Naive thymus-derived CD4-positive, alpha-beta T cell (primary cell): ENCODE results near the gene VGLL4. TPM values are rescaled to one million over a fixed set of nuclear protein-coding genes. Genes with fewer than 3 reads are reported as not detected.

Source experiments
- ATAC-seq: fragments of 150-1000 bp; cut with Tn5 transposase; 2 replicates; pipeline ENCODE4 v1.10.0; 2021; ENCODE audit warnings: mild to moderate bottlenecking, moderate library complexity
- CTCF ChIA-PET: fragments of 350-600 bp; sonication (Branson Sonifier 250); formaldehyde crosslinking; loops from one replicate; lab custom pipeline; 2021; ENCODE audit warnings: antibody characterized with exemption; lab: Charles Lee
- POLR2A ChIA-PET: fragments of 350-600 bp; sonication (Branson Sonifier 250); formaldehyde crosslinking; loops from one replicate; lab custom pipeline; 2021; ENCODE audit warnings: antibody characterized with exemption, inconsistent platforms; lab: Charles Lee
- DNase-seq, 9 donors: peaks; one replicate each; pipeline versions ENCODE4 v3.0.0 to v3.0.0-alpha.2; 2020 to 2022; ENCODE audit warnings: mixed read lengths in 1 of 9
- H3K27ac ChIP-seq: one replicate; pipeline ENCODE4 v1.7.0; 2013; ENCODE audit warnings: mild to moderate bottlenecking, low read depth, low read length, moderate library complexity
- H3K27me3 ChIP-seq, 2 donors: one replicate each; pipeline ENCODE4 v1.7.0; 2013; ENCODE audit warnings: low read length in 2 of 2, mild to moderate bottlenecking in 2 of 2, moderate library complexity in 2 of 2; ENCODE audit not compliant: control insufficient read depth in 2 of 2, insufficient read depth in 2 of 2
- H3K36me3 ChIP-seq, 3 experiments: 1 replicate in 2 of 3; 2 replicates in 1 of 3; pipeline ENCODE4 v1.7.0; 2013; ENCODE audit warnings: low read length in 3 of 3, mild to moderate bottlenecking in 3 of 3, moderate library complexity in 1 of 3; ENCODE audit not compliant: insufficient read depth in 3 of 3, control insufficient read depth in 2 of 3
- H3K4me1 ChIP-seq, 2 donors: one replicate each; pipeline ENCODE4 v1.7.0; 2013; ENCODE audit warnings: low read length in 2 of 2, mild to moderate bottlenecking in 2 of 2, moderate library complexity in 1 of 2; ENCODE audit not compliant: control insufficient read depth in 2 of 2, insufficient read depth in 2 of 2
- H3K4me3 ChIP-seq: 2 replicates; pipeline ENCODE4 v1.7.0; 2013; ENCODE audit warnings: mild to moderate bottlenecking, low read length
- H3K9me3 ChIP-seq, 3 experiments: 1 replicate in 2 of 3; 2 replicates in 1 of 3; pipeline ENCODE4 v1.7.0; 2013; ENCODE audit warnings: low read length in 3 of 3; ENCODE audit not compliant: control insufficient read depth in 2 of 3
- H3K27ac Mint-ChIP-seq, 9 donors: one replicate each; pipeline ENCODE4 v1.8.0; 2020 to 2022; ENCODE audit warnings: mixed read lengths in 9 of 9, mild to moderate bottlenecking in 8 of 9, moderate library complexity in 5 of 9, inconsistent platforms in 2 of 9
- H3K27me3 Mint-ChIP-seq, 5 donors: one replicate each; pipeline ENCODE4 v1.8.0; 2021 to 2022; ENCODE audit warnings: mixed read lengths in 5 of 5, mild to moderate bottlenecking in 1 of 5
- H3K36me3 Mint-ChIP-seq, 5 donors: one replicate each; pipeline ENCODE4 v1.8.0; 2020 to 2022; ENCODE audit warnings: mixed read lengths in 5 of 5, mild to moderate bottlenecking in 3 of 5, inconsistent platforms in 1 of 5
- H3K4me1 Mint-ChIP-seq, 7 donors: one replicate each; pipeline ENCODE4 v1.8.0; 2020 to 2022; ENCODE audit warnings: mixed read lengths in 7 of 7, mild to moderate bottlenecking in 3 of 7, inconsistent platforms in 1 of 7
- H3K4me3 Mint-ChIP-seq, 10 donors: one replicate each; pipeline ENCODE4 v1.8.0; 2020 to 2022; ENCODE audit warnings: mild to moderate bottlenecking in 10 of 10, mixed read lengths in 10 of 10, moderate library complexity in 6 of 10, inconsistent platforms in 2 of 10
- H3K9me3 Mint-ChIP-seq, 11 donors: one replicate each; pipeline ENCODE4 v1.8.0; 2020 to 2022; ENCODE audit warnings: mixed read lengths in 11 of 11, mild to moderate bottlenecking in 4 of 11, inconsistent platforms in 1 of 11, moderate library complexity in 1 of 11
- intact Hi-C, 2 donors: fragments of 100-400 bp; cut with micrococcal nuclease; formaldehyde crosslinking; loops; one replicate each; pipeline ENCODE4 v1.15.1; 2023
- polyA plus RNA-seq, 2 donors: library from polyadenylated mRNA; unstranded; fragments of 300-500 nt; fragmentation: Illumina TruSeq; gene quantifications; one replicate each; pipeline ENCODE4 v1.2.3, GENCODE V29; 2021
- total RNA-seq, 6 experiments: library from RNA in 5 of 6; stranded (reverse) in 5 of 6; gene quantifications; 1 replicate in 5 of 6; 2 replicates in 1 of 6; pipeline ENCODE4 v1.2.3 and lab custom pipeline; 2021 to 2026

VGLL4 gene
- total and polyA plus RNA-seq, 7 experiments from 2014 or later = 18.6 to 44.8 (median 23.8) TPM

DNA sequence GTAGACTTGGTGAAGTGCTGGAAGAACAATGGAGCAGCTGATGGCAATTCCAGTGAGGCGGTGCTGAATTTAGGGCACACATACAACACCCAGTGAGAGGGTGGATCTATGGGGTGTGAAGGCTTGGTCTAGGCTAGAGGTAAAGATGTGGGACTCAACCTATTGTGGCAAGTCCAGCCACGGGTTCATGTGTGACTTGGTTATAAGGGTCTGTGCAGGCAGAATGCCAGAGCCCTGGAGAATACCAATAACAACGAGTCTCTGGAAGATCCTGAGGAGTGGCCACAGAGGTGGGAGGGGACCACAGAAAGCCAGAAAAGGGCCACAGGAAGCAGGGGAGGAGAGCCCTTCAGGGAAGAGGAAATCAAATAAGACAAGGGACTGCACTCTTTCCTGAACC is 55.0 kb downstream of the VGLL4 start:
- intact Hi-C loops = loop anchor here in 1 of 2 donors (1.0 kb wide), 1 partner anchor 15 kb away; no protein-coding TSS in a partner anchor
- H3K4me1 ChIP-seq = peaks cover 0 to 10% of the 10 kb centered on the region in 2 donors
- H3K27me3 ChIP-seq = no peaks in the 10 kb centered on the region
- Mint-ChIP-seq H3K27ac (peak overlapping the region in 8 of 9 donors; percentile 11 to 88 (median 68)), H3K4me1 (peaks cover 40 to 92% (median 88%) of the 10 kb centered on the region in 7 donors), H3K36me3 (peaks cover 4 to 36% (median 10%) of the 10 kb centered on the region in 5 donors), H3K4me3 (peak overlapping the region in 4 of 10 donors; percentile 2 to 62 (median 8)), H3K27me3 (no peaks in the 10 kb centered on the region), H3K9me3 (peaks cover 0 to 1% (median 0%) of the 10 kb centered on the region in 11 donors)
- H3K9me3 ChIP-seq = no peaks in the 10 kb centered on the region
- H3K27ac ChIP-seq = no peak overlapping the region
- DNase-seq = no peak
- POLR2A ChIA-PET = no interaction called here
- peaks cover 0 to 5% (median 0%) of the 10 kb centered on the region in 3 experiments for H3K36me3 ChIP-seq
- no peak overlapping the region for H3K4me3 ChIP-seq
- ATAC-seq = no peak
- CTCF ChIA-PET = interaction anchor here (0.6 kb wide), 1 partner anchor 114 kb away, joined by 5 read pairs; no protein-coding TSS in a partner anchor

DNA sequence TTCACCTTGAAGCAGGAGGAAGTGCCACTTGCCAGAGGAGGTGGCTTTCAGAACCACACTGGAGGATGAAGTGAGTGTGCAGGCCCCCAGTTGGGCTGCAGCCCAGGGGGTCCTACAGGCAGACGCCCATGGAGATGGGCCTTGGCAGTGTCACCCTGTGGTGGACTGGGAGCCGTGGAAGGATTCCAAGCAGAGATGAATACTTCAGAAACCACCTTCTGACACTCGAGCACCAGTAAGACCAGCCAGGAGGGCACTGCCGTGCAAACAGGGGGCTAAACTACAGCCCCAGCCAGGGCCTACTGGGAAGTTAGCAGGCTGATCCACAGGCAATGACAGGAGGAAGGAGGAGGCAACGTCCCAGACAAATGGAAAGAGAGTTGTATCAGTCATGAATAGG is 55.4 kb downstream of the VGLL4 start:
- peaks cover 4 to 33% (median 10%) of the 10 kb centered on the region in 5 donors for H3K36me3 Mint-ChIP-seq
- peaks cover 0 to 10% of the 10 kb centered on the region in 2 donors for H3K4me1 ChIP-seq
- H3K4me3 Mint-ChIP-seq = peak overlapping the region in 1 of 10 donors; percentile 62
- H3K27ac Mint-ChIP-seq = peak overlapping the region; percentile 11 to 88 (median 60)
- ChIA-PET POLR2A (no interaction called here), CTCF (interaction anchor here (0.6 kb wide), 1 partner anchor 113 kb away, joined by 5 read pairs; no protein-coding TSS in a partner anchor)
- H3K4me3 ChIP-seq = no peak overlapping the region
- H3K27ac ChIP-seq = no peak overlapping the region
- no peaks in the 10 kb centered on the region for H3K9me3 ChIP-seq
- peaks cover 0 to 2% (median 0%) of the 10 kb centered on the region in 11 donors for H3K9me3 Mint-ChIP-seq
- no peaks in the 10 kb centered on the region for H3K27me3 Mint-ChIP-seq
- ATAC-seq (no peak), DNase-seq (no peak)
- no peaks in the 10 kb centered on the region for H3K27me3 ChIP-seq
- peaks cover 0 to 5% (median 0%) of the 10 kb centered on the region in 3 experiments for H3K36me3 ChIP-seq
- H3K4me1 Mint-ChIP-seq = peaks cover 39 to 92% (median 88%) of the 10 kb centered on the region in 7 donors
- intact Hi-C loops = loop anchor here in 1 of 2 donors (1.0 kb wide), 1 partner anchor 15 kb away; no protein-coding TSS in a partner anchor

- peaks cover 0 to 14% of the 10 kb centered on the region in 2 donors for H3K4me1 ChIP-seq
- CTCF ChIA-PET = no interaction called here
- H3K36me3 ChIP-seq = peaks cover 0 to 5% (median 0%) of the 10 kb centered on the region in 3 experiments
- peaks cover 0 to 2% (median 0%) of the 10 kb centered on the region in 11 donors for H3K9me3 Mint-ChIP-seq
- ATAC-seq (no peak), DNase-seq (no peak)
- H3K27me3 Mint-ChIP-seq = no peaks in the 10 kb centered on the region
- no peak overlapping the region for H3K27ac ChIP-seq
- H3K36me3 Mint-ChIP-seq = peaks cover 0 to 32% (median 10%) of the 10 kb centered on the region in 5 donors
- intact Hi-C loops = loop anchor here in 1 of 2 donors (1.0 kb wide), 1 partner anchor 14 kb away; no protein-coding TSS in a partner anchor
- H3K27me3 ChIP-seq = no peaks in the 10 kb centered on the region
- H3K4me1 Mint-ChIP-seq = peaks cover 38 to 92% (median 88%) of the 10 kb centered on the region in 7 donors
- H3K9me3 ChIP-seq = no peaks in the 10 kb centered on the region
- peak overlapping the region in 1 of 10 donors; percentile 8 for H3K4me3 Mint-ChIP-seq
- POLR2A ChIA-PET = no interaction called here
- peak overlapping the region in 7 of 9 donors; percentile 11 to 83 (median 60) for H3K27ac Mint-ChIP-seq
- H3K4me3 ChIP-seq = no peak overlapping the region
Observed at GRCh38 chr3:11587766-11588165, 55.9 kb downstream of the VGLL4 start.

DNA sequence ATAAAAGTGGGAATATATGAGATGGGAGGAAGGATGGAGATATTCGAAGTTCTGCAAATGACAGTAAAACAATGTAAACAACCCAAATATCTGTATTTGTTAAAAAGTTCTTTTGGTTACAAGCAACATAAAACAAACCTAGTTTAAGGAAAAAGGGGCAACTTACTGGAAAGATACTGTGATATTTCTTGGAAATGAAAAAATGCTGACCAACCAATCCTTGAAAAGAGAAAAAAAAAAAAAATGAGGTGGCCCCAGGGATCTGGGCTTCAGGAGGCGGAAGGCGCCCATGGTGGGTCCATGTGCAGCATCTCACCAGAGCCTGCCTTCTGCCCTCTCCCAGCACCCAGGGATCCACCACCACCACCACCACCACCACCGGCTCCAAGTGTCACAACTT is 59.1 kb downstream of the VGLL4 start:
- no peak for ATAC-seq
- Mint-ChIP-seq H3K27me3 (no peaks in the 10 kb centered on the region), H3K4me3 (peak overlapping the region in 3 of 10 donors; percentile 42 to 94 (median 42)), H3K4me1 (peaks cover 41 to 94% (median 88%) of the 10 kb centered on the region in 7 donors), H3K9me3 (peaks cover 0 to 2% (median 0%) of the 10 kb centered on the region in 11 donors), H3K36me3 (peaks cover 4 to 26% (median 10%) of the 10 kb centered on the region in 5 donors), H3K27ac (peak overlapping the region in 7 of 9 donors; percentile 11 to 87 (median 77))
- intact Hi-C loops = no loop called here
- H3K36me3 ChIP-seq = peaks cover 0 to 5% (median 0%) of the 10 kb centered on the region in 3 experiments
- DNase-seq = no peak
- peaks cover 0 to 15% of the 10 kb centered on the region in 2 donors for H3K4me1 ChIP-seq
- H3K4me3 ChIP-seq = no peak overlapping the region
- POLR2A ChIA-PET = no interaction called here
- no peak overlapping the region for H3K27ac ChIP-seq
- CTCF ChIA-PET = no interaction called here
- H3K27me3 ChIP-seq = no peaks in the 10 kb centered on the region
- H3K9me3 ChIP-seq = no peaks in the 10 kb centered on the region

- intact Hi-C loops = no loop called here
- DNase-seq (no peak), ATAC-seq (no peak)
- peak overlapping the region in 7 of 9 donors; percentile 11 to 87 (median 68) for H3K27ac Mint-ChIP-seq
- H3K36me3 ChIP-seq = peaks cover 0 to 5% (median 0%) of the 10 kb centered on the region in 3 experiments
- POLR2A ChIA-PET = no interaction called here
- no peaks in the 10 kb centered on the region for H3K9me3 ChIP-seq
- peaks cover 0 to 2% (median 0%) of the 10 kb centered on the region in 11 donors for H3K9me3 Mint-ChIP-seq
- H3K36me3 Mint-ChIP-seq = peaks cover 4 to 19% (median 10%) of the 10 kb centered on the region in 5 donors
- no peak overlapping the region for H3K4me3 ChIP-seq
- peaks cover 0 to 15% of the 10 kb centered on the region in 2 donors for H3K4me1 ChIP-seq
- CTCF ChIA-PET = no interaction called here
- H3K27me3 ChIP-seq = no peaks in the 10 kb centered on the region
- H3K27ac ChIP-seq = no peak overlapping the region
- H3K4me3 Mint-ChIP-seq = peak overlapping the region in 4 of 10 donors; percentile 3 to 94 (median 12)
- peaks cover 35 to 89% (median 85%) of the 10 kb centered on the region in 7 donors for H3K4me1 Mint-ChIP-seq
- H3K27me3 Mint-ChIP-seq = no peaks in the 10 kb centered on the region
Observed at GRCh38 chr3:11583638-11584046, 60.1 kb downstream of the VGLL4 start.

DNA sequence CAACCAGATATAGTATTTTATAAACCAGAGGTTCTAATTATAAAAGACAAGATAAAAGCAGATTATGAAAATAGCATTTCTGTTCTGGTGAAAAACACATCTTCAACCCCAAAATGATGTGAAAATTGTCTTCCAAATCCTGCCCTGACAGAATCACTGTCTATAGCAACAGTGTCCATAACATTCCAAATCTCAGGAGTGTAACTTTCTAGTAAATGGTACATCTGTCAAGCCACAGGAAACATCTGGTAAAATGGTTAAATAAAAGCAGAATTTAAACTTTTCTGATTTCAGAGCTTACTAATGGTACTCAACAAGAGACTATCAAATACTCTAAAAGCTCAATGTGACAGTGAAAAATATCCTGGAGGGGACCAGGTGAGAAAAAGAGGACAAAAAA is 60.5 kb downstream of the VGLL4 start:
- ATAC-seq (no peak), DNase-seq (no peak)
- no peak overlapping the region for H3K27ac ChIP-seq
- no peaks in the 10 kb centered on the region for H3K27me3 ChIP-seq
- peak overlapping the region in 8 of 10 donors; percentile 79 to 94 (median 84) for H3K4me3 Mint-ChIP-seq
- ChIA-PET CTCF (no interaction called here), POLR2A (no interaction called here)
- H3K27ac Mint-ChIP-seq = peak overlapping the region in 7 of 9 donors; percentile 12 to 87 (median 79)
- no peak overlapping the region for H3K4me3 ChIP-seq
- no peaks in the 10 kb centered on the region for H3K9me3 ChIP-seq
- peaks cover 4 to 15% (median 10%) of the 10 kb centered on the region in 5 donors for H3K36me3 Mint-ChIP-seq
- peaks cover 0 to 15% of the 10 kb centered on the region in 2 donors for H3K4me1 ChIP-seq
- H3K27me3 Mint-ChIP-seq = no peaks in the 10 kb centered on the region
- intact Hi-C loops = no loop called here
- H3K4me1 Mint-ChIP-seq = peaks cover 31 to 86% (median 81%) of the 10 kb centered on the region in 7 donors
- peaks cover 0 to 2% (median 0%) of the 10 kb centered on the region in 11 donors for H3K9me3 Mint-ChIP-seq
- peaks cover 0 to 5% (median 0%) of the 10 kb centered on the region in 3 experiments for H3K36me3 ChIP-seq
